HEK293 (cell line): ENCODE measurements around the gene AHSA1.
A peak's percentile ranks its signal among the peaks of the same experiment; 100 is the strongest.

Source experiments
- CTCF ChIA-PET: fragments of 350-600 bp; formaldehyde crosslinking; extraction: SDS; loops from one replicate; lab custom pipeline; 2021; ENCODE audit warnings: antibody characterized with exemption; lab: Yijun Ruan, JAX
- POLR2A ChIA-PET: fragments of 300-600 bp; formaldehyde crosslinking; extraction: SDS; loops from one replicate; lab custom pipeline; 2020; ENCODE audit warnings: antibody characterized with exemption, inconsistent platforms; lab: Yijun Ruan, JAX
- H3K27ac ChIP-seq: fragments of 200-500 bp; sonication (Bioruptor generic); 2 replicates; pipeline ENCODE4 v1.5.1; 2014; ENCODE audit warnings: low read depth, low read length, control low read depth, inconsistent platforms; ENCODE audit errors: extremely low read depth
- H3K36me3 ChIP-seq, 2 experiments: fragments of 200-500 bp in 1 of 2; sonication (Bioruptor generic) in 1 of 2; 1 replicate in 1 of 2; 2 replicates in 1 of 2; pipeline ENCODE4 v1.5.1; 2014 to 2017; ENCODE audit warnings: inconsistent platforms in 2 of 2, low read length in 2 of 2; ENCODE audit not compliant: control insufficient read depth in 2 of 2, insufficient read depth in 1 of 2
- H3K4me1 ChIP-seq: fragments of 200-500 bp; sonication (Bioruptor generic); 2 replicates; pipeline ENCODE4 v1.5.1; 2014; ENCODE audit warnings: mild to moderate bottlenecking, low read length, inconsistent platforms; ENCODE audit not compliant: control insufficient read depth, insufficient read depth
- H3K4me3 ChIP-seq: 2 replicates; pipeline ENCODE4 v1.5.1; 2011; ENCODE audit warnings: low read depth, mild to moderate bottlenecking, control low read depth, low read length, moderate library complexity
- H3K9me3 ChIP-seq: fragments of 200-500 bp; sonication (Bioruptor generic); 2 replicates; pipeline ENCODE4 v1.5.1; 2014; ENCODE audit warnings: low read depth, low read length, inconsistent platforms; ENCODE audit not compliant: control insufficient read depth, insufficient read depth
- GLI4 ChIP-seq: fragments of 450-650 bp; formaldehyde crosslinking; IDR thresholded peaks from 2 replicates; pipeline ENCODE4 v1.5.1; 2016; ENCODE audit warnings: missing biosample characterization, missing genetic modification characterization
- KLF7 ChIP-seq: fragments of 450-650 bp; formaldehyde crosslinking; IDR thresholded peaks from 2 replicates; pipeline ENCODE4 v1.5.1; 2016; ENCODE audit warnings: missing biosample characterization, missing genetic modification characterization, borderline replicate concordance
- MEIS1 ChIP-seq: sonication (generic); formaldehyde crosslinking; IDR thresholded peaks from 2 replicates; pipeline ENCODE4 v1.8.1; 2022; ENCODE audit warnings: missing genetic modification reagents, mild to moderate bottlenecking, borderline replicate concordance
- RBAK ChIP-seq: fragments of 450-650 bp; formaldehyde crosslinking; IDR thresholded peaks from 2 replicates; pipeline ENCODE4 v1.5.1; 2016; ENCODE audit warnings: missing biosample characterization, missing genetic modification characterization
- SCRT1 ChIP-seq: fragments of 450-650 bp; formaldehyde crosslinking; IDR thresholded peaks from 2 replicates; pipeline ENCODE4 v1.5.1; 2016; ENCODE audit warnings: missing biosample characterization, missing genetic modification characterization, borderline replicate concordance
- ZNF10 ChIP-seq: fragments of 450-650 bp; formaldehyde crosslinking; IDR thresholded peaks from 2 replicates; pipeline ENCODE4 v1.5.1; 2017; ENCODE audit warnings: missing biosample characterization, missing genetic modification characterization
- ZNF132 ChIP-seq: fragments of 450-650 bp; formaldehyde crosslinking; IDR thresholded peaks from 2 replicates; pipeline ENCODE4 v1.5.1; 2017; ENCODE audit warnings: missing biosample characterization, missing genetic modification characterization, borderline replicate concordance
- ZNF138 ChIP-seq: fragments of 450-650 bp; formaldehyde crosslinking; IDR thresholded peaks from 2 replicates; pipeline ENCODE4 v1.5.1; 2016; ENCODE audit warnings: missing biosample characterization, missing genetic modification characterization, borderline replicate concordance
- ZNF155 ChIP-seq: fragments of 450-650 bp; formaldehyde crosslinking; IDR thresholded peaks from 2 replicates; pipeline ENCODE4 v1.5.1; 2016; ENCODE audit warnings: missing biosample characterization, missing genetic modification characterization
- ZNF214 ChIP-seq: fragments of 450-650 bp; formaldehyde crosslinking; IDR thresholded peaks from 2 replicates; pipeline ENCODE4 v1.5.1; 2017; ENCODE audit warnings: missing biosample characterization, mild to moderate bottlenecking, missing genetic modification characterization, borderline replicate concordance
- ZNF266 ChIP-seq: fragments of 450-650 bp; formaldehyde crosslinking; IDR thresholded peaks from 2 replicates; pipeline ENCODE4 v1.5.1; 2016; ENCODE audit warnings: missing biosample characterization, missing genetic modification characterization, low read depth
- ZNF335 ChIP-seq: fragments of 450-650 bp; formaldehyde crosslinking; conservative IDR thresholded peaks from 2 replicates; pipeline ENCODE4 v1.5.1; 2016; ENCODE audit warnings: missing biosample characterization, missing genetic modification characterization
- ZNF341 ChIP-seq: fragments of 450-650 bp; formaldehyde crosslinking; IDR thresholded peaks from 2 replicates; pipeline ENCODE4; 2016; ENCODE audit warnings: low read depth, missing biosample characterization, missing genetic modification characterization
- ZNF354C ChIP-seq: fragments of 450-650 bp; formaldehyde crosslinking; IDR thresholded peaks from 2 replicates; pipeline ENCODE4 v1.5.1; 2016; ENCODE audit warnings: missing biosample characterization, missing genetic modification characterization, low read depth, borderline replicate concordance
- ZNF426 ChIP-seq: fragments of 450-650 bp; formaldehyde crosslinking; IDR thresholded peaks from 2 replicates; pipeline ENCODE4 v1.5.1; 2017; ENCODE audit warnings: missing biosample characterization, missing genetic modification characterization, mild to moderate bottlenecking, inconsistent platforms, moderate library complexity
- ZNF529 ChIP-seq: fragments of 450-650 bp; formaldehyde crosslinking; IDR thresholded peaks from 2 replicates; pipeline ENCODE4 v1.5.1; 2017; ENCODE audit warnings: missing genetic modification characterization, missing biosample characterization; ENCODE audit not compliant: insufficient replicate concordance
- ZNF530 ChIP-seq: fragments of 450-650 bp; formaldehyde crosslinking; IDR thresholded peaks from 2 replicates; pipeline ENCODE4 v1.5.1; 2016; ENCODE audit warnings: low read depth, missing biosample characterization, missing genetic modification characterization
- ZNF571 ChIP-seq: fragments of 450-650 bp; formaldehyde crosslinking; IDR thresholded peaks from 2 replicates; pipeline ENCODE4 v1.5.0; 2017; ENCODE audit warnings: missing biosample characterization, missing genetic modification characterization
- ZNF621 ChIP-seq: fragments of 450-650 bp; formaldehyde crosslinking; IDR thresholded peaks from 2 replicates; pipeline ENCODE4 v1.5.1; 2017; ENCODE audit warnings: missing biosample characterization, missing genetic modification characterization
- ZNF623 ChIP-seq: fragments of 450-650 bp; formaldehyde crosslinking; IDR thresholded peaks from 2 replicates; pipeline ENCODE4 v1.5.1; 2016; ENCODE audit warnings: missing biosample characterization, missing genetic modification characterization
- ZNF660 ChIP-seq: fragments of 450-650 bp; IDR thresholded peaks from 2 replicates; pipeline ENCODE4 v1.5.1; 2018; ENCODE audit warnings: missing biosample characterization, mild to moderate bottlenecking, missing genetic modification characterization
- ZSCAN16 ChIP-seq: fragments of 450-650 bp; formaldehyde crosslinking; IDR thresholded peaks from 2 replicates; pipeline ENCODE4 v1.5.1; 2016; ENCODE audit warnings: missing biosample characterization, missing genetic modification characterization
- TF ChIP-seq, protein P1 (sequence below): fragments of 450-650 bp; IDR thresholded peaks from 2 replicates; pipeline ENCODE4 v1.5.1; 2018; ENCODE audit warnings: missing biosample characterization, mild to moderate bottlenecking, missing genetic modification characterization
- TF ChIP-seq, protein P2 (sequence below): fragments of 450-650 bp; formaldehyde crosslinking; IDR thresholded peaks from 2 replicates; pipeline ENCODE4 v1.5.1; 2016; ENCODE audit warnings: missing biosample characterization, missing genetic modification characterization
- TF ChIP-seq, protein P3 (sequence below): fragments of 450-650 bp; formaldehyde crosslinking; IDR thresholded peaks from 2 replicates; pipeline ENCODE4 v1.5.1; 2017; ENCODE audit warnings: missing biosample characterization, missing genetic modification characterization
- TF ChIP-seq, protein P4 (sequence below): fragments of 450-650 bp; formaldehyde crosslinking; IDR thresholded peaks from 2 replicates; pipeline ENCODE4 v1.5.1; 2016; ENCODE audit warnings: missing biosample characterization, missing genetic modification characterization, borderline replicate concordance

AHSA1 gene

DNA sequence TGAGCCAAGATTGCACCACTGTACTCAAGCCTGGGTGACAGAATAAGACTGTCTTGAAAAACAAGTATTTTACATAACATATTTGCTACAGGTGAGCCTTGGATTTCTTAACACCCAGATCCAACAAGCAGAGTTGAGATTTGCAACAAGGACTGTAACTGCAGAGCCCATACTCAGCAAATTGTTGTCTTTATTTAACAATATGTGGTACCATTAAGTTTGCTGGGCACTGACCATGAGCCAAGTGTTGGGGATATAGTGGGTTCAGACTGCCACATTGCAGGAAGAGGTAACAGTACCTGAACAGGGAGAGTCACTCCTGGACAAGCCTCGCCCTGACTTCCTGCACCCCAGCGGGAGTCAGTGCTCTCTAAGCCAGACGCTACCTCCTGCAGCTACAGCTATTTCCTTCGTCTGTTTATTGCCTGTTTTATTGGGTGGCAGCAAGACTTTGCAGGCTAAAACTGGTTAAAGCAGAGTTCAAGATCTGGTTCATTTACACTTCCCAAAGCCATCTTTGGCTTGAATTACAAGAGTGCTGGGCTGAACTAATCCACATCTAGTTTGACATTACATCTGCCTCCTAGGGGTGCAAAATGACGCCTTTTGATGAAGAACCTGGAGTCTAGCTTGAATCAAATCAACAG lies 12.5 kb downstream of the AHSA1 start:
- Histone ChIP-seq H3K4me1 (no peaks in the 10 kb centered on the region), H3K9me3 (no peaks in the 10 kb centered on the region), H3K36me3 (peaks cover 35 to 40% of the 10 kb centered on the region in 2 experiments), H3K27ac (no peak overlapping the region), H3K4me3 (no peak overlapping the region)
- CTCF ChIA-PET, result interaction anchor here (0.6 to 1.0 kb wide), 2 partner anchors 11 to 22 kb away, joined by 3 to 4 read pairs; no protein-coding TSS in a partner anchor
- POLR2A ChIA-PET, result no interaction called here
- TF ChIP-seq ZSCAN16 (tag by site-specific recombination), result no peak
- TF ChIP-seq ZNF10 (tag by site-specific recombination), result peak; percentile 42; the same call in 1 of the 2 replicates
- no peak for TF ChIP-seq ZNF529 (tag by site-specific recombination)
- no peak for TF ChIP-seq ZNF571 (tag by site-specific recombination)
- no peak for TF ChIP-seq ZNF354C (tag by site-specific recombination)
- TF ChIP-seq RBAK (tag by site-specific recombination), result no peak
- TF ChIP-seq SCRT1 (tag by site-specific recombination), result 0 out of 2 replicates have a peak, but pooled peaks have one; percentile 43
- TF ChIP-seq ZNF623 (tag by site-specific recombination), result no peak
- no peak for TF ChIP-seq ZNF530
- TF ChIP-seq ZNF621 (tag by site-specific recombination), result no peak
- TF ChIP-seq, protein P1, sequence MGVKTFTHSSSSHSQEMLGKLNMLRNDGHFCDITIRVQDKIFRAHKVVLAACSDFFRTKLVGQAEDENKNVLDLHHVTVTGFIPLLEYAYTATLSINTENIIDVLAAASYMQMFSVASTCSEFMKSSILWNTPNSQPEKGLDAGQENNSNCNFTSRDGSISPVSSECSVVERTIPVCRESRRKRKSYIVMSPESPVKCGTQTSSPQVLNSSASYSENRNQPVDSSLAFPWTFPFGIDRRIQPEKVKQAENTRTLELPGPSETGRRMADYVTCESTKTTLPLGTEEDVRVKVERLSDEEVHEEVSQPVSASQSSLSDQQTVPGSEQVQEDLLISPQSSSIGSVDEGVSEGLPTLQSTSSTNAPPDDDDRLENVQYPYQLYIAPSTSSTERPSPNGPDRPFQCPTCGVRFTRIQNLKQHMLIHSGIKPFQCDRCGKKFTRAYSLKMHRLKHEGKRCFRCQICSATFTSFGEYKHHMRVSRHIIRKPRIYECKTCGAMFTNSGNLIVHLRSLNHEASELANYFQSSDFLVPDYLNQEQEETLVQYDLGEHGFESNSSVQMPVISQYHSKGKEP (tag by site-specific recombination), result peak; percentile 88
- TF ChIP-seq GLI4 (tag by site-specific recombination), result no peak
- no peak for TF ChIP-seq ZNF335 (tag by site-specific recombination)
- TF ChIP-seq, protein P2, sequence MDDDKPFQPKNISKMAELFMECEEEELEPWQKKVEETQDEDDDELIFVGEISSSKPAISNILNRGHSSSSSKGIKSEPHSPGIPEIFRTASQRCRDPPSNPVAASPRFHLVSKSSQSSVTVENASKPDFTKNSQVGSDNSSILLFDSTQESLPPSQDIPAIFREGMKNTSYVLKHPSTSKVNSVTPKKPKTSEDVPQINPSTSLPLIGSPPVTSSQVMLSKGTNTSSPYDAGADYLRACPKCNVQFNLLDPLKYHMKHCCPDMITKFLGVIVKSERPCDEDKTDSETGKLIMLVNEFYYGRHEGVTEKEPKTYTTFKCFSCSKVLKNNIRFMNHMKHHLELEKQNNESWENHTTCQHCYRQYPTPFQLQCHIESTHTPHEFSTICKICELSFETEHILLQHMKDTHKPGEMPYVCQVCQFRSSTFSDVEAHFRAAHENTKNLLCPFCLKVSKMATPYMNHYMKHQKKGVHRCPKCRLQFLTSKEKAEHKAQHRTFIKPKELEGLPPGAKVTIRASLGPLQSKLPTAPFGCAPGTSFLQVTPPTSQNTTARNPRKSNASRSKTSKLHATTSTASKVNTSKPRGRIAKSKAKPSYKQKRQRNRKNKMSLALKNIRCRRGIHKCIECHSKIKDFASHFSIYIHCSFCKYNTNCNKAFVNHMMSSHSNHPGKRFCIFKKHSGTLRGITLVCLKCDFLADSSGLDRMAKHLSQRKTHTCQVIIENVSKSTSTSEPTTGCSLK (tag by site-specific recombination), result no peak
- TF ChIP-seq, protein P3, sequence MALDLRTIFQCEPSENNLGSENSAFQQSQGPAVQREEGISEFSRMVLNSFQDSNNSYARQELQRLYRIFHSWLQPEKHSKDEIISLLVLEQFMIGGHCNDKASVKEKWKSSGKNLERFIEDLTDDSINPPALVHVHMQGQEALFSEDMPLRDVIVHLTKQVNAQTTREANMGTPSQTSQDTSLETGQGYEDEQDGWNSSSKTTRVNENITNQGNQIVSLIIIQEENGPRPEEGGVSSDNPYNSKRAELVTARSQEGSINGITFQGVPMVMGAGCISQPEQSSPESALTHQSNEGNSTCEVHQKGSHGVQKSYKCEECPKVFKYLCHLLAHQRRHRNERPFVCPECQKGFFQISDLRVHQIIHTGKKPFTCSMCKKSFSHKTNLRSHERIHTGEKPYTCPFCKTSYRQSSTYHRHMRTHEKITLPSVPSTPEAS, result no peak
- TF ChIP-seq ZNF132 (tag by site-specific recombination), result no peak
- TF ChIP-seq, protein P4, sequence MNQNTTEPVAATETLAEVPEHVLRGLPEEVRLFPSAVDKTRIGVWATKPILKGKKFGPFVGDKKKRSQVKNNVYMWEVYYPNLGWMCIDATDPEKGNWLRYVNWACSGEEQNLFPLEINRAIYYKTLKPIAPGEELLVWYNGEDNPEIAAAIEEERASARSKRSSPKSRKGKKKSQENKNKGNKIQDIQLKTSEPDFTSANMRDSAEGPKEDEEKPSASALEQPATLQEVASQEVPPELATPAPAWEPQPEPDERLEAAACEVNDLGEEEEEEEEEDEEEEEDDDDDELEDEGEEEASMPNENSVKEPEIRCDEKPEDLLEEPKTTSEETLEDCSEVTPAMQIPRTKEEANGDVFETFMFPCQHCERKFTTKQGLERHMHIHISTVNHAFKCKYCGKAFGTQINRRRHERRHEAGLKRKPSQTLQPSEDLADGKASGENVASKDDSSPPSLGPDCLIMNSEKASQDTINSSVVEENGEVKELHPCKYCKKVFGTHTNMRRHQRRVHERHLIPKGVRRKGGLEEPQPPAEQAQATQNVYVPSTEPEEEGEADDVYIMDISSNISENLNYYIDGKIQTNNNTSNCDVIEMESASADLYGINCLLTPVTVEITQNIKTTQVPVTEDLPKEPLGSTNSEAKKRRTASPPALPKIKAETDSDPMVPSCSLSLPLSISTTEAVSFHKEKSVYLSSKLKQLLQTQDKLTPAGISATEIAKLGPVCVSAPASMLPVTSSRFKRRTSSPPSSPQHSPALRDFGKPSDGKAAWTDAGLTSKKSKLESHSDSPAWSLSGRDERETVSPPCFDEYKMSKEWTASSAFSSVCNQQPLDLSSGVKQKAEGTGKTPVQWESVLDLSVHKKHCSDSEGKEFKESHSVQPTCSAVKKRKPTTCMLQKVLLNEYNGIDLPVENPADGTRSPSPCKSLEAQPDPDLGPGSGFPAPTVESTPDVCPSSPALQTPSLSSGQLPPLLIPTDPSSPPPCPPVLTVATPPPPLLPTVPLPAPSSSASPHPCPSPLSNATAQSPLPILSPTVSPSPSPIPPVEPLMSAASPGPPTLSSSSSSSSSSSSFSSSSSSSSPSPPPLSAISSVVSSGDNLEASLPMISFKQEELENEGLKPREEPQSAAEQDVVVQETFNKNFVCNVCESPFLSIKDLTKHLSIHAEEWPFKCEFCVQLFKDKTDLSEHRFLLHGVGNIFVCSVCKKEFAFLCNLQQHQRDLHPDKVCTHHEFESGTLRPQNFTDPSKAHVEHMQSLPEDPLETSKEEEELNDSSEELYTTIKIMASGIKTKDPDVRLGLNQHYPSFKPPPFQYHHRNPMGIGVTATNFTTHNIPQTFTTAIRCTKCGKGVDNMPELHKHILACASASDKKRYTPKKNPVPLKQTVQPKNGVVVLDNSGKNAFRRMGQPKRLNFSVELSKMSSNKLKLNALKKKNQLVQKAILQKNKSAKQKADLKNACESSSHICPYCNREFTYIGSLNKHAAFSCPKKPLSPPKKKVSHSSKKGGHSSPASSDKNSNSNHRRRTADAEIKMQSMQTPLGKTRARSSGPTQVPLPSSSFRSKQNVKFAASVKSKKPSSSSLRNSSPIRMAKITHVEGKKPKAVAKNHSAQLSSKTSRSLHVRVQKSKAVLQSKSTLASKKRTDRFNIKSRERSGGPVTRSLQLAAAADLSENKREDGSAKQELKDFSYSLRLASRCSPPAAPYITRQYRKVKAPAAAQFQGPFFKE, result no peak
- no peak for TF ChIP-seq ZNF214
- no peak for TF ChIP-seq ZNF155 (tag by site-specific recombination)
- no peak for TF ChIP-seq ZNF660 (tag by site-specific recombination)
- no peak for TF ChIP-seq MEIS1
- TF ChIP-seq ZNF426 (tag by site-specific recombination), result no peak
- TF ChIP-seq KLF7, result no peak; the same call in 1 of the 2 replicates
- TF ChIP-seq ZNF138 (tag by site-specific recombination), result no peak
- TF ChIP-seq ZNF266 (tag by site-specific recombination), result no peak
- no peak for TF ChIP-seq ZNF341
